ENCODE data around the gene LBP.

LBP gene

GRCh38 chr20:38418509-38419204 lies 72.4 kb downstream of the LBP start:
- DNase-seq (ENCODE audit: low read depth): no peak

GRCh38 chr20:38420388-38421085 lies 74.3 kb downstream of the LBP start:
- DNase-seq (ENCODE audit: low read depth): no peak
- TF ChIP-seq CTCF (conservative IDR thresholded peaks at IDR 0.05; ENCODE audit: low read depth, low read length): no peak
- no peak overlapping the region for H3K4me3 ChIP-seq (ENCODE audit: low read length)

More at GRCh38 chr20:38418509-38419204, 72.4 kb downstream of the LBP start:
- H3K4me3 ChIP-seq (ENCODE audit: low read length): no peak overlapping the region
- TF ChIP-seq CTCF (conservative IDR thresholded peaks at IDR 0.05; ENCODE audit: low read depth, low read length): no peak

- TF ChIP-seq CTCF (conservative IDR thresholded peaks at IDR 0.05; ENCODE audit: low read depth, low read length): no peak
- H3K4me3 ChIP-seq (ENCODE audit: low read length): no peak overlapping the region
- DNase-seq (ENCODE audit: low read depth): no peak
These were observed 75.6 kb downstream of the LBP start for GRCh38 chr20:38421915-38422314.

GRCh38 chr20:38423541-38423940 lies 77.3 kb downstream of the LBP start:
- DNase-seq (ENCODE audit: low read depth): no peak
- no peak for TF ChIP-seq CTCF (conservative IDR thresholded peaks at IDR 0.05; ENCODE audit: low read depth, low read length)
- no peak overlapping the region for H3K4me3 ChIP-seq (ENCODE audit: low read length)

GRCh38 chr20:38424401-38424800 lies 78.1 kb downstream of the LBP start:
- no peak for TF ChIP-seq CTCF (conservative IDR thresholded peaks at IDR 0.05; ENCODE audit: low read depth, low read length)
- DNase-seq (ENCODE audit: low read depth): no peak
- H3K4me3 ChIP-seq (ENCODE audit: low read length): no peak overlapping the region

- DNase-seq (ENCODE audit: low read depth): peak; percentile 61
- H3K4me3 ChIP-seq (ENCODE audit: low read length): no peak overlapping the region
- no peak for TF ChIP-seq CTCF (conservative IDR thresholded peaks at IDR 0.05; ENCODE audit: low read depth, low read length)
These were observed 80.0 kb downstream of the LBP start for GRCh38 chr20:38426006-38426897.

Data from retinal pigment epithelial cell (primary cell).